Measurements from ENCODE around the gene C5orf34. TPM values are rescaled to one million over a fixed set of nuclear protein-coding genes. Genes with fewer than 3 reads are reported as not detected.
A peak's percentile ranks its signal among the peaks of the same experiment; 100 is the strongest.

C5orf34 gene
- total and polyA plus RNA-seq, 9 of the 15 experiments (the other 6 are each of a cell fraction or from before 2014, with no cell fraction given), result 13.2 to 32.6 (median 20.7) TPM

- TF ChIP-seq ZNF764 (CRISPR knock-in tag; IDR thresholded peaks at IDR 0.05; ENCODE audit: low read depth), result no peak
- no peak for TF ChIP-seq ZNF318 (IDR thresholded peaks at IDR 0.05; ENCODE audit: borderline replicate concordance in 1 of 2, low read depth in 1 of 2)
- no peak for TF ChIP-seq SNAPC5 (CRISPR knock-in tag; IDR thresholded peaks at IDR 0.05)
- TF ChIP-seq MXD1 (CRISPR knock-in tag; IDR thresholded peaks at IDR 0.05; ENCODE audit: borderline replicate concordance, poor library complexity, severe bottlenecking), result no peak
- TF ChIP-seq KDM2B (CRISPR knock-in tag; IDR thresholded peaks at IDR 0.05), result no peak
- TF ChIP-seq FOXP1 (CRISPR knock-in tag; IDR thresholded peaks at IDR 0.05), result no peak
- peak in 1 of 2 experiments; percentile 61; a peak in 1 of 4 replicates for TF ChIP-seq CSDE1 (IDR thresholded peaks at IDR 0.05)
- no peak for TF ChIP-seq CLOCK (CRISPR knock-in tag; IDR thresholded peaks at IDR 0.05; ENCODE audit: borderline replicate concordance)
- TF ChIP-seq NFRKB (IDR thresholded peaks at IDR 0.05; ENCODE audit: low read depth), result peak; percentile 89
- TF ChIP-seq FOXA3 (CRISPR knock-in tag; conservative IDR thresholded peaks at IDR 0.05 in 1 of 2, IDR thresholded peaks at IDR 0.05 in 1 of 2), result no peak
- no peak for TF ChIP-seq ZNF134 (CRISPR knock-in tag; conservative IDR thresholded peaks at IDR 0.05)
- TF ChIP-seq POLR2AphosphoS5 (IDR thresholded peaks at IDR 0.05; ENCODE audit: control insufficient read depth, insufficient read depth, low read depth, low read length), result peak; percentile 95
- TF ChIP-seq STAT5B (CRISPR knock-in tag; IDR thresholded peaks at IDR 0.05), result no peak
- no peak; the same call in 1 of the 2 replicates for TF ChIP-seq FOSL1 (tag; conservative IDR thresholded peaks at IDR 0.05)
Measured at GRCh38 chr5:43514816-43515677, at the start of gene C5orf34 (continued).

Measured in K562 (cell line).